SIG-M5 (cell line): ENCODE results near the gene MALT1.
"Not testable (repeated sequence)": the region's sequence is repeated elsewhere in the genome, so short reads cannot be mapped to it uniquely, and the experiment has no call there.

Source experiments
- DNase-seq: peaks from one replicate; lab custom pipeline; 2025; lab: John Stamatoyannopoulos, UW

The MALT1 gene

DNA sequence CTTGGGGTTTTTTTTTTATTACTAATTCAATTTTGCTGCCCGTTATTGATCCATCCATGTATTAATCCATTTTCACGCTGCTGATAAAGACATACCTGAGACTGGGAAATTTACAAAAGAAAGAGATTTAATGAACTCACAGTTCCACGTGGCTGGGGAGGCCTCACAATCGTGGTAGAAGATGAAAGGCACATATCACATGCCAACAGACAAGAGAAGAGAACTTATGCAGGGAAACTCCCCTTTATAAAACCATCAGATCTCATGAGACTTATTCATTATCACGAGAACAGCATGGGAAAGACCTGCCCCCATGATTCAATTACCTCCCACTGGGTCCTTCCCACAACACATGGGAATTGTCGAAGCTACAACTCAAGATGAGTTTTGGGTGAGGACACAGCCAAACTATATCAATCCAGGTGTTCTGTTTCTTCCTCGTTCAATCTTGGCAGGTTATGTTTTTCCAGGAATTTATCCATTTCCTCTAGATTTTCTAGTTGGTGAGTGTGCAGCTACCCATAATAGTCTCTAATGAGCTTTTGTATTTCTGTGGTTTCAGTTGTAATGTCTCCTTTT, 18.0 kb upstream of the MALT1 start:
- DNase-seq = not testable (repeated sequence)

DNA sequence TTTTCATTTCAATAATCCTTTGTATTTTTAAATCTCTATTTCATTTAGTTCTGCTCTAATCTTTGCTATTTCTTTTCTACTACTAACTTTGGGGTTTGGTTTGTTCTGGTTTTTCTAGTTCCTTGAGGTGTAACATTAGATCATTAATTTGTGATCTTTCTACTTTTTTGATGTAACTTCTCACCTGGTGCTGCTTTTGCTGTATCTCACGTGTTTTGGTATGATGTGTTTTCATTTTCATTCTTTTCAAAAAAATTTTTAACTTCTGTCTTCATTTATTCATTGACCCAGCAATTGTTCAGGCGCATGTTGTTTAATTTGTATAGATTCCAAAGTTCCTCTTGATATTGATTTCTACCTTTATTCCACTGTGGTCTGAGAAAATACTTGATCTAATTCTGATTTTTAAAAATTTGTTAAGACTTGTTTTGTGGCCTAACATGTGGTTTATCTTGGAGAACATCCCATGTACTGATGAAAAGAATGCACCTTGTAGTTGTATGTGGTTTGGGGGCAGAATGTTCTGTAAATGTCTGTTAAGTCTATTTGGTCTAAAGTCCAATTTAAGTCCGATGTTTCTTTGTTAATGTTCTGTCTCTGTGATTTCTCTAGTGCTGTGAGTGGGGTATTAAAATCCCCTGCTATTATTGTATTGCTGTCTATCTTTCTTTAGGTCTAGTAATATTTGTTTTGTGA, 17.3 kb upstream of the MALT1 start:
- DNase-seq = no peak

DNA sequence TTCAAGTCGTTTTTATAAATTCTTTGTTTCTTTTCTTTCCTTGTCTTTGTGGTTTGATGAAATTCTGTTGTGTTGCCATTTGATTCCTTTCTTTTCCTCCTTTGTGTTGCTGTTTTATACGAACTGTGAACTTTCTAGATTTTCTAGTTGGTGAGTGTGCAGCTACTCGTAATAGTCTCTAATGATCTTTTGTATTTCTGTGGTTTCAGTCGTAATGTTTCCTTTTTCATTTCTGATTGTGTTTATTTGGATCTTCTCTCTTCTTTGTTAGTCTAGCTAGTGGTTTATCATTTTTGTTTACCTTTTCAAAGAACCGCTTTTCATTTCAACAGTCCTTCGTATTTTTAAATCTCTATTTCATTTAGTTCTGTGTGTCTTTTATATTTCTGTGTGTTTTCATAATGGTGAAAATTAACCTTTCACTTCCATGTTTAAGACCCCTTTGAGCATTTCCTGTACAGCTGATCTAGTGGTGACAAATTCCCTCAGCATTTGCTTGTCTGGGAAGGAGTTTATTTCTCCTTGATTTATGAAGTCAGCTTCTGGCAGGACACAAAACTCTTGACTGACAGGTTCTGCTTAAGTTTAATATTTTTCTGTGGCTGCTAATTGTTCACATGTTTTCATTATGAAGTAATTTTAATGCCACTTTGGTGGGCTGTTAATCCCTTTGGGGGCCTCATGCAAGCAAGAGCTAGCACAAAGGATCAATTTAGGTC, 16.2 kb upstream of the MALT1 start:
- DNase-seq = no peak

DNA sequence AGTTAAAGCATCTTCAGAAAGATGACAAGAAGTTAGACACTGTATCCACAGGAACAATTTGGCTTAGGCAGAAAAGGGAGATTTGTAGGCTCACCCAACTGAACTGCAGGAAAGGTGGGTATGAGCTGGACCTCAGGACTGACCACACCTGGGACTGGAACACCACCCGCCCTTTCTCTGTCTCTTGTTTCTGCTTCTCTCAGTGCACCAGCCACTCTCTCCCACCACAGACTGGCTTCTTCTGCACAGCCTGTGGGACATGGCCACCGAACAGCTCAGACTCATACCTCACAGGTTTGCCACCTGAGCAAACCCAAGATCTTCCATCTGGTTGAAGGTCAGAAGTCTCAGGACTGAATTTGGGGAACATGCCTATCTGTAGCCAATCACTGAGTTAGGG, 14.2 kb upstream of the MALT1 start:
- DNase-seq = no peak

DNA sequence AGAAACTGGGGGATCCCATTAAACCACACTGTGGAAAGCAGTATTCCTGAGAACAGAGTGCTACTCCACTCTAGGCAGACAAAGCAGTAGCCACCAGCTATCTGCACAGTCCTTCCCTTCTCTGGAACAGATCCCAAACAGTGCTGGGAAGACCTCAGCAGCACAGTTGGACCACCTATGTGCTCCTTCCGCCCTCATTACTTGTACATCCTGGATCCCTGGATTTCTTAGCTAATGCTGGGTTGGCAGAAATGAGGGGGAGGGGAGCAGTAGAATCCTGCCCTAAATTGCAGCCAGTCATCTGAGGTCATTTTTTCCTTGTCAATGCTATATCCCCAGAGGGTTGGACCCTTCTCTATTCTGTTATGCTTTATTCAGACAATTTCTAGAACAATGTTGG, 13.8 kb upstream of the MALT1 start:
- no peak for DNase-seq

DNA sequence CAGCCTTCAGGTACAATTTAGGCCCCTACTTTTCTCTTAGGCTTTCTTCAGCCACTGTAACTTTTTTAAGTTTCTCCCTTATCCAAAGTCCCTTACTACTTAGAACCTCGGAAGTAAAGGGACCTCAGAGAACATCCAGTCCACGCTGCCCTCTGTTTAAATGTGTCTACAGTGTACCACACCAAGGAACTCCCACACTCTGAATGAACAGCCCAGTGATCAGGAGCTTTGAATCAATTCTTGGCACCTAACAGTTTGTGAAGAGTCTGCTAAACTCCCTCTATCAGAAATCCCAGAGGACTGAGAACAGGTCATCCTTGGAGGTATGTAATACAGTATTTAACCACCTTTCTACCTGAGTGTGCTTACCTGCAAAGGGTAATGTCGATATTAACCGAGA, 11.6 kb upstream of the MALT1 start:
- no peak for DNase-seq

DNA sequence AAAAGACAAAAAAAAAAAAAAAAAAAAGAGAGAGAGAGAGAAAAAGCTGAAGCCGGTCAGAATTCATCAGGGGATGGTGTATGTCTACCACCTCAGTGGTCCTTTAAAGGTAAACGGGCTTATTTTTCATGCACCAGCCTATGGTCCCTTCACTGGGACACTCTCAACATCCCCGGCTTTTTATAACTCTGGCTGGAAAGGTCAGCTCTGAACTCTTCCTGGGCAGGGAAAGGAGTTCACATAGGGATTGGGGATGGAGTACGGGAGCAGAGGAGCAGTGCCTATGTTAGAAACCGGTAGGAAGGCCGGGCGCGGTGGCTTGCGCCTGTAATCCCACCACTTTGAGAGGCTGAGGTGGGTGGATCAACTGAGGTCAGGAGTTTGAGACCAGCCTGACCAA, 10.3 kb upstream of the MALT1 start:
- DNase-seq = no peak

DNA sequence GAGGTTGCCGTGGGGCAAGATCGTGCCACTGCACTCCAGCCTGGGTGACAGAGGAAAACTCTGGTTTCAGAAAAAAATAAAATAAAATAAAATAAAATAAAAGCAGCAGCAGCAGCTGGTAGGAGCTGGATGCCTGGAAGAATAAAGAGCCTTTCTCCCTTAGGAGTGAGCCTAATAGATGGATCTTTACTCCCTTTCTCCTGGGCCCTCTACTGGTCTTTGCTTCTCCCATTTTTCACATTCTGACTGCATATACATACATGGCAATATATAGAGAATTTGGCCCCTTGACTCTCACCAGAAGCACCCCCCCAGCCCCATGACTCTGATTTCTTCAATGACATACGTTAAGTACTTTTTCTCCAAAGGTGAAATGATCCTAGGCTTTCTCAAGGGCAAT, 9.8 kb upstream of the MALT1 start:
- DNase-seq = no peak

DNA sequence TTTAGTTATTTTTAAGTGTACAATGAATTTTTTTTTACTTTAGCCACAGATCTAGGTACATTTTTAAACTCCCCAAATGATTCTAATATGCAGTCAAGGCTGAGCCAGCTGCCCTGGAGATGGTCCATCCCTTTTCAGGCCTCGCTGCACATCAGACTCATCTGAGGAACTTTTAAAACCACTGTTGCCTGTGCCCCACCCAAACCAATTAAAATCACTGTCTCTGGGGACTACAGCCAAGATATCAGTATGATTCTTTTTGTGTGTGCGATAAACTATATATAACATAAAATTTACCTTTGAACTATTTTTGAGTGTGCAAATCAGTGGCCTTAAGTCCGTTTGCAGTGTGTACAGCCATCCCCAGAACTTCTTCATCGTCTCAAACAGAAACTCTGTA, 9.1 kb upstream of the MALT1 start:
- no peak for DNase-seq

DNA sequence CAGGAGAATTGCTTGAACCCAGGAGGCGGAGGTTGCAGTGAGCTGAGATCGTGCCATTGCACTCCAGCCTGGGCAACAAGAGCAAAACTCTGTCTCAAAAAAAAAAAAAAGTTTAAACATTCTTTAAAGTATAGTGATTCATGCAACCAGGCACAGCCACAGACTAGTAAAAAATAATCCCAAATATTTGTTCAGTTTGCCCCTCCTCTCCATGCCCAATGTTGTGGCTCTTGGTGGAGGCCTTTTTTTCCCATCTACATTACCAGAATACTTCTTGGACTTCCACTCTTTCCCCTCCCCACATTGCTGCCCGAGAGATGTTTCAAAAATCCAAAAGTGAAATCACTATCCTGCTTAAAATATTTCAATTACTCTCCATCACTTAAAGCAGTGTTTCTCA, 5.1 kb upstream of the MALT1 start:
- DNase-seq = no peak

DNA sequence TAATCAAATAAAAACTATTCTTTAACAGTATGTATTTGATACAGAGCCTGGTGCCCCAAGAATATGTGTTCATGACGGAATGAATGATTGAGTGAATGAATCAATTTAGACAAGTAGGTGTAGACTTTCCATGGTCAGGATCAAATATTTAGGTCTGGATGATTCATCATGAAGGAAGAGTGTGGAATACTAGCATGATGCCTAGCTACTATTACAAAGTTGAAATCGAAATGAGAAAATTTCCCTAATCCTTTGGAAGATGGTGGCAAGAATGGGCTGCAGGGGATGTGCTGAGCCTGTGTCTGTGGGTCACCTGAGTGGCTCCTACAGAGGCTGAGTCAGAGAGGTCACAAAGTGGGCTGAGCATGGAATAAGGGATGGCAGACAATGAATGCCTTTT, 3.1 kb upstream of the MALT1 start:
- no peak for DNase-seq

DNA sequence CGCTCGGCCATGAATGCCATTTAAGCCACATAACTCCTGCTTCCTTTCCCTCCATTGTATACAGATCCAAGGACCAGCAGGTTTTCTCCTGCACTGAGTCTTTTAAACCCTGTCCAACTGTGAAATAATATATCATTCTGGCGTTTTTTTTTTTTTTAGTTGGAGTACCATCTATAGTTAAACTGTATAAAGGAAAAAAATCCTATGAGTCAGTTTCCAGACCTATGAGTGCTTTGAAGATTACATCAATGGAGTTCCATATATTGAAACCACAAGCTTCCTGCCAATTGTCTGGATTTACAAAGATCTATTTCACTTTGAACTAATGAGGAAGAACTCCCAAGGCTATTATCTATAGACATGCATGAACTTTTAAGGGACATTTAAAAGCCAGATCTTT, 2.4 kb upstream of the MALT1 start:
- DNase-seq = no peak

DNA sequence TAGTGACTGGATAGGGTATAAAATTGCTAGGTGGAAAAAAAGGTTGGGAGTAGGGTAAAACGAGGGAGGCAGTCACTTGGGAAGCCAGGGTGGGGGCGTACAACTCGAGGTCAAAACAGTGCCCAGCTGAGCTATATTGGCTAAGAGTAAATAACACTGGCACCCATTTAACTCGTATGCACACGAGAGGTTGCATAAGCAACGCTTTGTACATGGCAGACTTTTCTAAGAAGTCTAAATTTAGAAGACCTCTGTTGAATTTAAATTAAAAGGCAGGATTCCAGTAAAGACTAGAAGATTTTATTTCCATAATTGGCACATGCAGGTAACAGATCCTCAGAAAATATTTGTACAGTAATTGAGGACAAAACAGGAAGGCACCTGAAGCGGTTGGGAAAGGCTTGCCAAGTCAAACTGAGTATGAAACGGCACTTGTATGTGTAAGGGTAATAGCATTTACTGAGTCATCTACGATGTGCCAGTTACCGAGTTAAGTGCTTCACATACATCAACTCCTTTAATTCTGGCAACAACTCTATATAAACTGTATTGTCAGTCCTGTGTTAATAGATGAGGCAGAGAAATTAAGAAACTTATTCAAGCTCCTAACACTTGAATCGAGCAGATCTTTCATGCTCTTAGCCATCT, 1.4 kb upstream of the MALT1 start:
- no peak for DNase-seq

DNA sequence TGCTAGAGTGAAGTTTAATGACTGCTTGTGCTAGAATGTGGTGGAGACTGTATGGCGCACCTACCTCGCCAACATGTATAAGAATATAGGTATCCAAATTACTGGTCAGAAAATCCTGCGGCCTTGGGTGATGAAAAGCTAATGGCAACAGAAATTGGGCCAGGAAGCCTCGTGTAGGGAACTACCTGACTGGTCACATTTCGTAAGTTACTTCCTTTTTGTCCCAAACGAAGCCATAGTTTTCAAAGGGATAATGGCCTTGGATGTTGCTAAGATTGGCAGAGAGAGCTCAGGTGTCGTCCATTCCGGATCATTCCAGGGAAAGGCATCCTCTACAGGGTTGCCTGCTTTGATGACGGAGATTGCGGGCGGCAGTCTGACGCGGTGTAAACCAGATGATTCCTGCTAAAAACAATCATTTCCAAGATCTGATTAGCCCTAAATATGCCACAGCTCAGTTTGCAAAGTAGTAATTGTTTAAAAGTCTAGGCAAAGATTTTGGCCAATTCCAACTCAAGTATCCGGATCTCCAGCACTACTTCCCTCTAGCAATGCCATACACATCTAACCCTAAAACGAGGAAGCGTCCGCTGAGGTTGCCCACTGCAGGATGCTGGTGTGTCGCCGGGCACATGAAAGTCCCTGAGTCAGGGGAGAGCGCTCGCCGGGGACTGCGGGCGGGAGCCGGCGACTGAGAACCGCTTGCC, 708 bp upstream of the MALT1 start:
- DNase-seq = peak; percentile 36

DNA sequence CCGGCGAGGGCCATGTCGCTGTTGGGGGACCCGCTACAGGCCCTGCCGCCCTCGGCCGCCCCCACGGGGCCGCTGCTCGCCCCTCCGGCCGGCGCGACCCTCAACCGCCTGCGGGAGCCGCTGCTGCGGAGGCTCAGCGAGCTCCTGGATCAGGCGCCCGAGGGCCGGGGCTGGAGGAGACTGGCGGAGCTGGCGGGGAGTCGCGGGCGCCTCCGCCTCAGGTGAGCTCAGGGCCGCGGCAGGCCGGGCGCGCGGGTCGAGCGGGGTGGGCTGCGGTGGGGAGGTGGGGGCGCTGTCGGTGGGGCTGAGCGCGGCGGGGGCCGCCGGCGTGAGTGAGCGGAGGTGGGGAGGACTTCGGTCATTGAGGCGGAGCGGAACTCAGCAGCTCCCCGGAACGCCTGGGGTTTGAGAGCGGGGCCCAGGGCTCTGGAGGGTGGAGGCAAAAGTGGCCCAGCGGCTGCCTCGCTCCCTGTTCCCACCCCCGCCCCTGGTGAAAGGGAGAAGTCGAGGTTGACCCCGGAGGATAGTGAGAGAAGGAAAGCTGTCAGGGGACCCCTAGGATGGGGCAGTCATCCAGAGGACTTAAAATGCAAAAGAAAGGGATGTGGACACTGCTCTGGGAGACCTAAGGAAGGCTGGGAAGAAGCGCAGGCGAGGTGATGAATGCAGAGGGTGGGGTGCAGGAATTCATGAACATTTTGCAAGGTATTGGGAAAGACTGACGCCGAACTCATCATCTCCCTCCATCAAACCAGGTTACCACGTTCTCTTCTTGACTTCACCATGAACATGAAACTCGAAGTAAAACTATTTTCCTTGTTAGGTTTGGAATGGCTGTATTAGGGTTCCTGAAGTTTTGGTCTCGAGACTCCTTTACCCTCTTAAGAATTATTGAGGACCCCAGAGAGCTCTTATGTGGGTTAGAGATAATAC, 633 bp downstream of the MALT1 start:
- DNase-seq = no peak

DNA sequence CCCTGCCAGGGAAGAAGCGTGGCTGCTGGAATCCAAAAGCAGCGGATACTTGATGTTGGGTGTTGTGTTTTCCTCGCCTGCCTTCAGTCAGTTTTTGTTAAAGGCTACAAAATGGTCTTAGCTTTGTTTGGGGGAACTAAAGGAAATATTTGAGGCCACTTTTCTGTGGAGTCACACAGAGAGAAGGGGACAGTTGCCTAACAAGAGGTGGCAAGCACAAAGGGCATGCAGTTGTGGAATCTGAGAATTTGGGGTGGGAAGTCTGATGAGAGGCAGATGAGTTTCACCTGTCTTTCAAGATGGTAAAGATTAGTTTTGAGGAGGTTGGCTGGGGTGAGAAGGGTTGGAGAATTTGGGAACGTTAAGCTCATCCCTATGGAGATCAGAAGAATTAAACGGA, 2.9 kb downstream of the MALT1 start:
- no peak for DNase-seq

DNA sequence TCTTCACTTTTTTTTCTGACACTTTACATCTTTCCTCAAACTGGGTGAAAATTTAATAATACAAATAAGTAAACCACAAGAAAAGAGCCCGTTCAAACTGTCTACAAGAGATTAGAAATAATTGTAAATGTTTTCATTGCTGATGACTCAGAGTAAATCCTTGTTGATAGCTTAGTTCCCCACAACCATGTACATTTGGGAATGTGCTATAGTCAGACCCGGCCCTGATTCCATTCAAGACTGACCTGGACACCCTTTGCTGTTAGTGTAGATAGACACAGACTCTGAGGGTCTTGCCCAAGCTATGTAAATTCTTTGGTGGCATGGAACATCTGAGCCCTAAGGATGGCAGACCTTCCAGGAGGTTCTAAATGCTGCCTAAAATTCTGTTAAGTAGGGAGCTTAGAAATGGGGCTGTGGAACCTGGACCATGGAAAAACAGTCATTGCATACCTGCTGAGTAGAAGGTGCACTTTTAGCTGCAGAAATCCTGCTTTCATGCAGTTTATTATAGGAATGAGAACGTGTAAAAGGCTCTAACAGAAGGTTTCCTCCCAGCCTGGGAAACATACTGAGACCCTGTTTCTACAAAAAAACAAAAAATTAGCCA, 3.7 kb downstream of the MALT1 start:
- no peak for DNase-seq

DNA sequence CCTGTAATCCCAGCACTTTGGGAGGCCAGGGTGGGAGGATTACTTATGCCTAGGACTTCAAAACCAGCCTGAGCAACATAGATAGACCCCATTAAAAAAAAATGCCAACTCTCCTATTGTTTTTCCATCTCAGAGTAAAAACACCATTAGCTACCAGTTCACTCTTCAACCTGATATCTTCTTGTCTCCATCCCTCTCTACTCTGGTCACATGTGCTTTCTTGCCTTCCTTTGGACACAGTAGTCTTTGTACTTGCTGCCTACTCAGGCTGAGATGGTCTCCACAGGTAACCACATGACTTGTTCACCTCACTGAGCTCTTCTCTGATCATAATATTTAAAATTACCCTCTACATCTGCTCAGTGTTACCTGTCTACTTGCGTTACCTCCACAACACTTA, 5.0 kb downstream of the MALT1 start:
- no peak for DNase-seq

DNA sequence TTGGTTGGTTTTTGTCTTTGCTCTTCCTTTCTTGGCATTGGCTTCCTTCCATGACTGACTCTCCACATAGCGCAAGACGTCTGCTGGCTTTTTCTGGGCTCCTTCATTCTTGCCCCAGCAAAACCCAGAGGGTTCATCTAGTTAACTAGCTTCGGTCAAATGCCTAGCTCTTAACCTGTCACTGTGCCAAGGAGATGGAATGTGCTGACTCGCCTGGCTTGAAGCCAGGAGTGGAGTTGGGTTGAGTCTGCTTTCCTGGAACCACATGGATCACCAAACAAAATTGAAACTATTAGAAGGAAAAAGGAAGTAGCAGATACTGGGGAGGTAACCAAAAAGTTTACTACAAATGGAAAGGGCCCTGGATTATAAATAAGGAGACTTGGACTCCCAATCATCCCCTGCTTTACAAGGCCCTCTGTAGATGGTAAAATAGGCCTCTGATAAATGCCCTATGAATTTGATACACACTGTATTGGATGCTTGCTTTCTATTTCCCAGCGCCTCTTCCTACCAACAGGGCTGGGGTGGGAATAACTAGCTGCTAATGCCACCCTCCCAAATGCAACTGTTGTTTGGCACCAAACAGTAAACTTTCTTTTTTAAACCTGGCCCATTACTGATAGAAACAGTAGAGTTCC, 11.3 kb downstream of the MALT1 start:
- no peak for DNase-seq

DNA sequence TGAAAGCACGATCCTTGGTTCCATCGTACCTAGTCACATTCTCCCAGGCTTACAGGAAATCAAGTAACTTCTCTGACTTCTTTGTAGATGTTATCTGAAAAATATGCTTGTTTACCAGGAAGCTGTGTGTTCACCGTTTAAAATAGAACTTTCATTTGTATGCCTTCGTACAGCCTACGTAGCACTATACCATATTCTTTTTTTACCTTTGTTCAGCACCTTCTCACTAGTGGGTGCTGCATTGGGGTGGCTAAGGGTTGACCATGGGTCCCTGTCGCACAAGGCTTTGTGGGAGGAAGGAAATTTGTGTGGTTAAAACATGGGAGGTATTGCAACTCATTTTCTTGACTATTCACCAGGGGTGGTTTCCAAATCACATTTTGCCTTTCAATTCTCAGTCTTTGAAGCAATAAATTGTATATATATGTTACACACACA, 16.6 kb downstream of the MALT1 start:
- no peak for DNase-seq
